ENCODE measurements around the gene CENPM.

DNA sequence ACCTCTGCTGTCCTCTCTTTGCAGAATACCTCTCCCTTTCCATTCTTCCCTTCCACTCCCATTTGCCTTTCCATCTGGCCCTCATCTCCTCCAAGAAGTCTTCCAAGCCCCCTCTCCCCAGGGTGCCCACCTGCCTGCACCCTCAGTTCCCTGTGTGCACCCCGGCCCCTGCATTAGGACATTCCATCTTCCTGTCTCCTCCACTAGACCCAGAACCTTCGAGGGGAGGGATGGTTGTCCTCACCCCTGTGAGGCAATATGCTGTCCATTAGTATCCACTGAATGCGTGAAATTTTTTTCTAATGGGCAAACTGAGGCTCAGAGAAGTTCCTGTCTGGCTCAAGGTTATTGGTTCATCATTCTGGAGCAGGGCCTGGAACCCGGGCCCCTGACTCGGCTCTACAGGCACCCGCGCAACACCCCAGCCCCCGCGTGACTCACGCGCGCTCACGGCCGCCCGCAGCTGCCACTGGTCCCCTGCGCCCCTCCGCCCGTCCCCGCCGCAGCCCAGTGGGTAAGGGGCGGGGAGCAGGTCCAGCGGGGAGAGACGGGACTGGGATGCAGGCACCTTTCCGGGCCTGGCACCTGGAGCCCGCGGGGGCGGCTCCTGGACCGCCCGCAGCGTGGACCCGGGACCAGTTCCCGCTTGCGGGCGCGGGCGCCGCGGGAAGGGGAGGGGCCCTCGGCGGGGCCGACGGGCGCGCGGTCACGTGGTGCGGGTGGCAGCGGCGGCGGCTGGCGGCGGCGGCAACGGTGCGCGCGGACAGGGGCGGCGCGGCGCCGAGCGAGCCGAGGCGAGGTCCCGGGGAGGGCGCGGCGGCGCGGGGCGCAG, 29.3 kb upstream of the CENPM start:
- TF ChIP-seq GATA2 (IDR thresholded peaks at IDR 0.05; ENCODE audit: low read depth, low read length) (no peak), GATA3 (IDR thresholded peaks at IDR 0.05; ENCODE audit: low read depth, low read length) (no peak)
